NOMO-1 (cell line): ENCODE results near the gene MYO1F.
"Not testable (repeated sequence)": the region's sequence is repeated elsewhere in the genome, so short reads cannot be mapped to it uniquely, and the experiment has no call there.

ENCODE experiments used
- DNase-seq, 2 experiments: peaks; one replicate each; lab custom pipeline; 2025; ENCODE audit not compliant: unreplicated experiment in 2 of 2; lab: John Stamatoyannopoulos, UW

Gene MYO1F

GRCh38 chr19:8600816-8601215 lies 23.6 kb upstream of the MYO1F start:
- no peak for DNase-seq

DNA sequence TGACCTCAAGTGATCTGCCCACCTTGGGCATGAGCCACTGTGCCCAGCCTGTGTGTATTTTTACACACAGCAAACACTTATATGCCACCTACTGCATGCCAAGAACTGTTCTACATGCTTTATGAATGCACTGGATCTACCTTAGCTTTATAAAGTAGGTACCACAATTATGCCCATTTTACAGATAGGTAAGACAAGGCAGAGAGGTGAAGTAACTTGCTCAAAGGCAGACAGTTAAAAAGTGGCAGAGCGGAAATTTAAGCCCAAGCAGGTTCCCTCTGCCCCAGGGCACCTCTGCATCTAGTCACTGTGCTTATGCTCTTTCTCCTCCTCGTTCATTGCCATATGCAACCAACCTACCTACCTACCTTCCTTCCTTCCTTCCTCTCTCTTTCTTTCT lies 22.8 kb upstream of the MYO1F start:
- no peak for DNase-seq

GRCh38 chr19:8596168-8596567 lies 18.9 kb upstream of the MYO1F start:
- DNase-seq, result no peak

- no peak for DNase-seq
These were observed 18.4 kb upstream of the MYO1F start for GRCh38 chr19:8595651-8596050.

- no peak for DNase-seq
These were observed 16.7 kb upstream of the MYO1F start for GRCh38 chr19:8593931-8594330.

DNA sequence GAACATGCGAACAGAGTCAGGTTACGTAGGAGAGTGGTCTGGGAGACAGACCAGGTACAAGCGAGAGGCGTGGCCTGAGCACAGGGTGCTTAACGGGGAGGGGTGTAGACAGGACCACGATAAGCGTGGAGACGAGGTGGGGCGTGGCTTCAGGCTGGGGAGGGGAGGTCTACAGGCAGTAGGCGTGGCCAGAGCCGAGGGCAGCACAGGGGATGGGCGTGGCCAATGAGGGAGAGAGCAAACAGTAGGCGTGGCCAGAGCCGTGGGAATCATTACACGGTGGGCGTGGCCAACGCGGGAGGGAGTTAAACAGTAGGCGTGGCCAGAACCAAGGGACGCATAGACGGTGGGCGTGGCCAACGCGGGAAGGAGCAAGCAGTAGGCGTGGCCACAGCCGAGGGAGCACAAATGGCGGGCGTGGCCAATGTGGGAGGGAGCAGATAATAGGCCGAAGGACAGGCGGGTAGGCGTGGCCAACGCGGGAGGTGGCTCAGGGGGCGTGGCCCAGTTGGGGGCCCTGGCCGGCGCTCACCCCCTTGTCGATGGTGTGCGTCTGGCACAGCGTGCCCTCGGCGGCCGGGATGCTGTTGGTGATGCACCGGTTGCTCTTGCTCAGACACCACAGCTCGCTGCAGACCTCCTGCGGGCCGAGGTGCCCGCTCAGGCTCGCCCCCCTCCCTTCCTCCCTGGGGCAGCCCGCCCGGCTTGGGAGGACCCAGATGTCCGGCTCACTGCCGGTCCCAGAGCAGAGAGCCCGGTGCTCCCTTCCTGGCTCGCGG lies 15.2 kb upstream of the MYO1F start:
- no peak for DNase-seq

GRCh38 chr19:8589177-8589714 lies 12.0 kb upstream of the MYO1F start:
- no peak for DNase-seq

DNA sequence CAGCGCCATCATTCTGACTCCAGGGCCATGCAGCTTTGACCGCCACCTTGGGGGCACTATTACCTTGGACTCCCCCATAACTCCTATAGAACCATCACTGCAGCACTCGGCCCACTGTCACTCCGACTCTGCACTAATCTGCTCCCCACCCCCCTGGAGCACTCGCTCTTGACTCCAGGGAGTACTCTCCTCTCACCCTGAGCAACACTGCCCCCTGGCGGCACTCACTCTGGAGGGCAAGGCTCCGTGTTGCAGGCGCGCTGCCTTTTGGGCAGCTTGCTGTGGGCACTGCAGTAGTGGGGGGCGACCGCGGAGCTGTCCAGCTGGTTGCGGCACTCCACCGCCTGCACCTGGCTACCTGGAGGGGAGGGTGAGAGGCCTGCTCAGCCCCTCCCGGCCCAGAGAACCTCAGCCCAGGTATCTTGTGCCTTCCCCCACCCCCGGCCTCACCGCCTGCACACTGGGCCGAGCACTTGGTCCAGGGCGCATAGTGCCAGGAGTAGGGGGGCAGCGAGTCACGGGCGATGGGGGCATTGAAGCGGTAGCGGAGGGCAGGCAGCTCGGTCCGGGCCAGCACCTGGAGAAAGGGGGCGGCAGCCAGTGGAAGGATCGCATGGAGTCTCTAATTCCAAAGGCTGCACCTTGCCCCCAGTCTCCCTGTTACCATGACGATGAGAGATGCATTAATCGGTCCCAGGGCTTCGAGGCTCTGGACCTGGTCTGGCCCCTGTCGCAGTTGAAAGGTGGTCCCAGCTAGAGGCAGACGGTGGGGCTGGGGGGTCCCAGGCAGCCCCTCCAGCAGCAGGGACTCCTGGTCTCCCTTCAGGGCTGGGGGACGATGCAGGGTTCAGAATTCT lies 8.9 kb upstream of the MYO1F start:
- DNase-seq, result peak in 1 of 2 experiments; percentile 18

GRCh38 chr19:8584965-8585893 lies 8.0 kb upstream of the MYO1F start:
- DNase-seq, result no peak

DNA sequence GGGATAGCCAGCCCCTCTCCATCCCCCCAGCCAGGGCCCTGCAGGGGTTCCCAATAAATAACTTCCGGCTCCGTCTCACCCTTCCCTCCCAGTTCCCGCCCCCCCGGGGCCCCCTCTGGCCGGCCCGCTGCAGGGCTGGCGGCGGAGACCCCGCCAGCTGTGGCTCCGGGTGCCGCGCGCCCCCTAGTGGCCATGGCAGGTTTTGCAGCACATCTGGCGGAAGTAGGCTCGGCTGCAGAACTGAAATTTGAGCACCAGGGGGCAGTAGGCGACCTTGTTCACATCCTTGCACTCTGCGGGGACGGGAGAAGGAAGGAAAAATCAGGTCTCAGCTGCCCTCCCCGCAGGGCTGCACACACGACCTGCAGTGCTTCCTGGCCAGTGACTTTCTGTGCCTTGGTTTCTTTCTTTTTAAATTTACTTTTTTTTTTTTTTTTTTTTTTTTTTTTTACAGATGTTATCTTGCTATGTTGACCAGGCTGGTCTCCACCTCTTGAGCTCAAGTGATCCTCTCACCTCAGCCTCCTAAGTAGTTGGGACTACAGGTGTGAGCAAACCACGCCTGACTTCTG lies 3.6 kb upstream of the MYO1F start:
- DNase-seq, result peak; percentile 57 to 75

DNA sequence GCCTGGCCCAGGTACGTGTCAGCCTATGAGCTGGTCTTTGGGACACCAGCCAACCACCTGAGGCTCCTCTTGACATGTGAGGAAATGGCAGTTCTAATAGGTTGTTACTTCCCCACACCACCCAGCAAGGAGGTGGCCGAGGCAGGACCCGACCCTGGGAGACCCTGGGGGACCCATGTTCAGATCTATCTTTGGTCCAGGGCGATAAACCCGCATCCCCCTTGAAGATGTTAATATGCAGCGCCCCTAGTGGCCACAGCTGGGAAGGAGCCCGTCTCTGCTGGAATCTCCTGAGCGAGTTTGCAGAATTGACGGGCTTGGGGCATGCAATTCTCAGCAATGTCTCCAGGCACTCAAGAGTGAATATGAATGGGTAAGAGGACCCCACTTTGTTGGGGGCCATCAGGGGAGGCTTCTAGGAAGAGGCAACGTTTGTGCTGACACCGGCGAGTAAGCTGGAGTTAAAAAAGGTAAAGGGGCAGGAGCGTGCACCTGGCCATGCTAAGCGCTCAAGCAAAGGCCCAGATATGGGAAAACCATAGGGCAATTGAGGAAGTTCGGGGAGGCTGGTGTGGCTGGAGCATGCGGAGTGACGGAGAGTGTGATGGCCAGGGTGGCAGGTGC lies 1.5 kb upstream of the MYO1F start:
- peak; percentile 64 to 70 for DNase-seq

GRCh38 chr19:8577741-8578140 lies 499 bp upstream of the MYO1F start:
- DNase-seq, result no peak

GRCh38 chr19:8576273-8576993 lies 809 bp downstream of the MYO1F start:
- peak; percentile 83 to 86 for DNase-seq

DNA sequence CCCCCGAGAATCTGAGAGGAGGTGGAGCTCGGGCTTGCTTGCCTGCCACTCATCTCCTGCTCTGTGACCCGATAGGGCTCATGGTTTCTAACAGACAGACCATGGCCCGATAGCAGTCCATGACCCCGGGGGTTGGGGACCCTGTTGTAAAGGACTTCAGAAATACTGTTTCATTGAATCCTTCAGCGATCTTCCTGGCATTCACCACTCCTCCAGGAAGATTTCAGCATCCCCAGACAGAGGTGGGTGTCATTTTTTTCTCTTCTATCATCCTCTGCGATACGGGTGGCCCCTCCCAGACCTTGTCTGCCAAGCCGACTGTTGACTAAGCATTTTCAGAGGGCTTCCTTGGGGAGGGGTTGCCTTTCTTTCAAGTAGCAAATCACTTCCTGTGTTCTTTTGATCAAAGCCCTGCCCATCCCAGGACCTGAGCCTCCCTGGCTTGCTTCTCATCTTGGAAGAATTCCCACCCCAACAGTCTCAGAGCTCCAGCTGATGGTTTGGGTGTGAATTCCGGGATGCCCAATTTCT lies 1.7 kb downstream of the MYO1F start:
- DNase-seq, result peak in 1 of 2 experiments; percentile 47

DNA sequence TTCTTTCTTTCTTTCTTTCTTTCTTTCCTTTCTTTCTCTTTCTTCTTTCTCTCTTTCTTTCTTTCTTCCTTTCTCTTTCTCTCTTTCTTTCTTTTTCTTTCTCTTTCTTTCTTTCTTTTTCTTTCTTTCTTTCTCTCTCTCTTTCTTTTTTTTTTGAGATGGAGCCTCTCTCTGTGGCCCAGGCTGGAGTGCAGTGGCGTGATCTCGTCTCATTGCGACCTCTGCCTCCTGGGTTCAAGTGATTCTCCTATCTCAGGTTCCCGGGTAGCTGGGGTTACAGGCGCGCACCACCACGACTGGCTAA lies 2.7 kb downstream of the MYO1F start:
- not testable (repeated sequence) for DNase-seq

- no peak for DNase-seq
These were observed 3.9 kb downstream of the MYO1F start for GRCh38 chr19:8573316-8573715.

GRCh38 chr19:8571006-8571411 lies 6.2 kb downstream of the MYO1F start:
- DNase-seq, result peak; percentile 87 to 92

- DNase-seq, result peak; percentile 97 to 98
These were observed 8.0 kb downstream of the MYO1F start for GRCh38 chr19:8569066-8569771.
